ENCODE data around the gene GINS2.

GINS2 gene

DNA sequence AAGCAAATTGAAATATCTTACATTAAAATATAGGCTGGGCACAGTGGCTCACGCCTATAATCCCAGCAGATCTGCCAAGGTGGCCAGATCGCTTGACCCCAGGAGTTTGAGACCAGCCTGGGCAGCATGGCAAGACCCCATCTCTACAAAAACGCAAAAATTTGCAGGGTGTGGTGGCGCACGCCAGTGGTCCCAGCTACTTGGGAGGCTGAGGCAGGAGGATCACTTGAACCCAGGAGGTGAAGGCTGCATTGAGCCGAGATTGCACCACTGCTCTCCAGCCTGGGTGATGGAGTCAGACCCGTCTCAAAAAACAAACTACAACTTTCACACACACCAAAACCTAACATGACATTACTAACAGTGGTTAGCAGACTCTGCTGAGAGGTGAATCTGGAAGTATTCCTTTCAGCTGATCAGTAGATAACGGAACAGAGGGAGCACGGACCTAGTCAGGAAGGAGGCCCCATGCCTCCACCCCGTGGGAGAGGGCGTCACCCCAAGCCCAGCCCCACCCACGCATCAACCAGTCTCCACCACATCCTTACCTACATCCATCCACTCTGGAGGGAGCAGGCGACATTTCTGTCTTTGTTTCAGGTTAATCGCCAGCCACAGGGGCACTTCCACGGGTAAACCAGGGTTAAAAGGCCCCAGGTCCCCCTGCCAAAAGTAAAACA lies 1.7 kb downstream of the GINS2 start:
- H3K27me3 ChIP-seq (ENCODE audit: insufficient read depth, low read depth, severe bottlenecking) = no peaks in the 10 kb centered on the region
- H3K36me3 ChIP-seq = peaks cover 11% of the 10 kb centered on the region; the same call in 1 of the 2 replicates
- no peaks in the 10 kb centered on the region for H3K9me3 ChIP-seq (ENCODE audit: severe bottlenecking)
- H3K4me3 ChIP-seq (ENCODE audit: low read depth, low read length) = no peak overlapping the region
- TF ChIP-seq, protein P1, sequence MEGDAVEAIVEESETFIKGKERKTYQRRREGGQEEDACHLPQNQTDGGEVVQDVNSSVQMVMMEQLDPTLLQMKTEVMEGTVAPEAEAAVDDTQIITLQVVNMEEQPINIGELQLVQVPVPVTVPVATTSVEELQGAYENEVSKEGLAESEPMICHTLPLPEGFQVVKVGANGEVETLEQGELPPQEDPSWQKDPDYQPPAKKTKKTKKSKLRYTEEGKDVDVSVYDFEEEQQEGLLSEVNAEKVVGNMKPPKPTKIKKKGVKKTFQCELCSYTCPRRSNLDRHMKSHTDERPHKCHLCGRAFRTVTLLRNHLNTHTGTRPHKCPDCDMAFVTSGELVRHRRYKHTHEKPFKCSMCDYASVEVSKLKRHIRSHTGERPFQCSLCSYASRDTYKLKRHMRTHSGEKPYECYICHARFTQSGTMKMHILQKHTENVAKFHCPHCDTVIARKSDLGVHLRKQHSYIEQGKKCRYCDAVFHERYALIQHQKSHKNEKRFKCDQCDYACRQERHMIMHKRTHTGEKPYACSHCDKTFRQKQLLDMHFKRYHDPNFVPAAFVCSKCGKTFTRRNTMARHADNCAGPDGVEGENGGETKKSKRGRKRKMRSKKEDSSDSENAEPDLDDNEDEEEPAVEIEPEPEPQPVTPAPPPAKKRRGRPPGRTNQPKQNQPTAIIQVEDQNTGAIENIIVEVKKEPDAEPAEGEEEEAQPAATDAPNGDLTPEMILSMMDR (IDR thresholded peaks at IDR 0.05; ENCODE audit: low read depth, low read length) = no peak
- no peak for DNase-seq
- H3K27ac ChIP-seq = no peak overlapping the region

DNA sequence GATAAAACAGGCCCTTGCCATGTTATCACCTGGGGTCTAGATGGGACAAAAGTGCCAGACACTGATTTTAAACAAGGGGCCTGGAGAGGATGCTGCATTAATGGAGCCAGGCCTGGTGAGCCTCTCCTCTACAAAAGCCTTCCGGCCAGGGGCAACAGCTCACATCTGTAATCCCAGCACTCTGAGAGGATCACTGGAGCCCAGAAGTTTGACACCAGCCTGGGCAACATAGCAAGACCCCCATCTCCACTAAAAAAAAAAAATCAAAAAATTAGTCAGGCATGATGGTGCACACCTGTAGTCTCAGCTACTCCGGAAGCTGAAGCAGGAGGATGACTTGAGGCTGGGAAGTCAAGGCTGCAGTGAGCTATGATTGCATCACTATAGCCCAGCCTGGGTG lies 3.5 kb downstream of the GINS2 start:
- peaks cover 22% of the 10 kb centered on the region for H3K36me3 ChIP-seq
- H3K27ac ChIP-seq = no peak overlapping the region
- TF ChIP-seq, protein P1 (IDR thresholded peaks at IDR 0.05; ENCODE audit: low read depth, low read length) = no peak
- DNase-seq = no peak
- H3K27me3 ChIP-seq (ENCODE audit: insufficient read depth, low read depth, severe bottlenecking) = no peaks in the 10 kb centered on the region
- H3K4me3 ChIP-seq (ENCODE audit: low read depth, low read length) = no peak overlapping the region
- no peaks in the 10 kb centered on the region for H3K9me3 ChIP-seq (ENCODE audit: severe bottlenecking)

DNA sequence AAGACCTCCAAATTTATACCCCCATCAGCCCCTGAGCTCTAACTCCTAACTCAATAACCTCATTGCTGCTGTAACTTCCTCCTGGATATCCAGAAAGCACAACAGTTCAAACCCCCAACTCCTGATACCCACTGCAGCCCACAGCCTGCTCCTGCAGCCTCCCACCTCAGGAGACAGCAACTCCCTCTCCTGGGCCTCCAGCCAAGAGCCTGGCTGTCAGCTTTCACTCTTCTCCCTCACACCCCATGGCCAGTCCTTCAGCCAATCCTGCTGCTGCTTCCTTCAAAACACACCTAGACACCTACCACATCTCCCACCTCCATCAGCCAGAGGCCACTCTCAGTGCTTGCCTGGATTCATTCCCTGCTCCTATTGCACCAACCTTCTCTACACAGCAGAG lies 5.4 kb downstream of the GINS2 start:
- TF ChIP-seq, protein P1 (IDR thresholded peaks at IDR 0.05; ENCODE audit: low read depth, low read length) = no peak
- no peak for DNase-seq
- Histone ChIP-seq H3K27ac (no peak overlapping the region), H3K36me3 (peaks cover 35% of the 10 kb centered on the region), H3K9me3 (ENCODE audit: severe bottlenecking) (no peaks in the 10 kb centered on the region), H3K4me3 (ENCODE audit: low read depth, low read length) (no peak overlapping the region), H3K27me3 (ENCODE audit: insufficient read depth, low read depth, severe bottlenecking) (no peaks in the 10 kb centered on the region)

DNA sequence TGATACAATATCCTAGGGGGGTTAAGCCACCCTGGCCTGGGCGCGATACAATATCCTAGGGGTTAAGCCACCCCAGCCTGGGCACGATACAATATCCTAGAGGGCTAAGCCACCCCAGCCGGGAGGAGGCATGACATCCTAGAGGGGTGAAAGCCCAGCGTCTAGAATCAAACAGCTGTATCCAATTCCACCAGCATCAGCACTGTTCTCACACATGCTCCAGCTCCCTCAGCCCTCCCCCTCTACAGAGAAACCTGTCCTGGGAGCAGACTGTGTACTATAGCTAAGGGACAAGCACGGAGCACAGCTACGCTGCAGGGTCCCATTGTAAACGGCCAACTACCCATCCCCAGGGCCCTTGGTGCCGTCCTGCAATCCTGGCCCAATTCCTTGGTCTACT lies 6.2 kb downstream of the GINS2 start:
- Histone ChIP-seq H3K9me3 (ENCODE audit: severe bottlenecking) (no peaks in the 10 kb centered on the region), H3K27me3 (ENCODE audit: insufficient read depth, low read depth, severe bottlenecking) (no peaks in the 10 kb centered on the region), H3K36me3 (peaks cover 41% of the 10 kb centered on the region), H3K4me3 (ENCODE audit: low read depth, low read length) (no peak overlapping the region), H3K27ac (no peak overlapping the region)
- DNase-seq = no peak
- TF ChIP-seq, protein P1 (IDR thresholded peaks at IDR 0.05; ENCODE audit: low read depth, low read length) = no peak

DNA sequence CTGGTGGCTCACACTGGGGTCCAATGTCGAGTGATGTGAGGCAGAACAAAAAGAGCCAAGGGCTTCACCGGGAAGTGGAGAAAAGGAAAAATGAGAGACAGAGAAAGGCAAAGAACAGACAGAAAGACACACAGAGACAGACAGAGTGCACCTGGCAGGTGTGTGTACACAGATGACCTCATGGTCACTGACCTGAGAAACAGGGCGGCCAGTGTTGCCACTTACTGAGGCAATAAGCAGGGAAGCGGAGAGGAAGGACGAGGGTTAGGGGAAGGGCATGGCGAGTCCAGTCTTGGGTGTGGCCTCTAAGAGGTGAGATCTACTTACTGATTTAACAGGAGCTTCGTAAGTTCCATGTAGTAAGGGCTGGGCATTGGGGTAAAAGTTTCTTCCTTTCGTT lies 7.5 kb downstream of the GINS2 start:
- DNase-seq = no peak
- H3K36me3 ChIP-seq = peaks cover 46% of the 10 kb centered on the region
- H3K27ac ChIP-seq = no peak overlapping the region

More for the DNA sequence above, 7.5 kb downstream of the GINS2 start:
- Histone ChIP-seq H3K4me3 (ENCODE audit: low read depth, low read length) (no peak overlapping the region), H3K27me3 (ENCODE audit: insufficient read depth, low read depth, severe bottlenecking) (no peaks in the 10 kb centered on the region), H3K9me3 (ENCODE audit: severe bottlenecking) (no peaks in the 10 kb centered on the region)
- TF ChIP-seq, protein P1 (IDR thresholded peaks at IDR 0.05; ENCODE audit: low read depth, low read length) = no peak

All from WERI-Rb-1 (cell line).